HL-60 (cell line): ENCODE data around the gene PACSIN3.

Experiments
- GABPA ChIP-seq: IDR thresholded peaks from 2 replicates; pipeline ENCODE4 v1.6.1; 2012; ENCODE audit warnings: low read depth
- POLR2AphosphoS5 ChIP-seq: IDR thresholded peaks from 2 replicates; pipeline ENCODE4 v1.6.1; 2012; ENCODE audit warnings: low read depth
- TF ChIP-seq, protein P1 (sequence below): IDR thresholded peaks from one replicate; pipeline ENCODE4 v1.5.1; 2011; ENCODE audit warnings: low read length, control low read depth, inconsistent platforms; ENCODE audit not compliant: insufficient read depth

- TF ChIP-seq, protein P1, sequence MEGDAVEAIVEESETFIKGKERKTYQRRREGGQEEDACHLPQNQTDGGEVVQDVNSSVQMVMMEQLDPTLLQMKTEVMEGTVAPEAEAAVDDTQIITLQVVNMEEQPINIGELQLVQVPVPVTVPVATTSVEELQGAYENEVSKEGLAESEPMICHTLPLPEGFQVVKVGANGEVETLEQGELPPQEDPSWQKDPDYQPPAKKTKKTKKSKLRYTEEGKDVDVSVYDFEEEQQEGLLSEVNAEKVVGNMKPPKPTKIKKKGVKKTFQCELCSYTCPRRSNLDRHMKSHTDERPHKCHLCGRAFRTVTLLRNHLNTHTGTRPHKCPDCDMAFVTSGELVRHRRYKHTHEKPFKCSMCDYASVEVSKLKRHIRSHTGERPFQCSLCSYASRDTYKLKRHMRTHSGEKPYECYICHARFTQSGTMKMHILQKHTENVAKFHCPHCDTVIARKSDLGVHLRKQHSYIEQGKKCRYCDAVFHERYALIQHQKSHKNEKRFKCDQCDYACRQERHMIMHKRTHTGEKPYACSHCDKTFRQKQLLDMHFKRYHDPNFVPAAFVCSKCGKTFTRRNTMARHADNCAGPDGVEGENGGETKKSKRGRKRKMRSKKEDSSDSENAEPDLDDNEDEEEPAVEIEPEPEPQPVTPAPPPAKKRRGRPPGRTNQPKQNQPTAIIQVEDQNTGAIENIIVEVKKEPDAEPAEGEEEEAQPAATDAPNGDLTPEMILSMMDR, result no peak
- TF ChIP-seq POLR2AphosphoS5 (no peak), GABPA (no peak)
These were observed 3.0 kb upstream of the PACSIN3 start for GRCh38 chr11:47189100-47189834.
